OCI-LY3 (cell line): ENCODE data around the gene UBE2D4.

Source experiments
- CTCF ChIP-seq: fragments of 200-600, 300-600 bp; sonication (generic); IDR thresholded peaks from 2 replicates; pipeline ENCODE4 v1.5.1; 2014; ENCODE audit warnings: antibody characterized with exemption, low read length, low read depth
- EZH2phosphoT487 ChIP-seq: fragments of 200-600 bp; shearing (Covaris generic); IDR thresholded peaks from 2 replicates; pipeline ENCODE4 v1.6.1; 2018; ENCODE audit warnings: antibody characterized with exemption, mixed run types, low read depth

- TF ChIP-seq CTCF (no peak), EZH2phosphoT487 (no peak)
Observed at GRCh38 chr7:43877968-43878864, 48.0 kb upstream of the UBE2D4 start.
